Osteocyte (in vitro differentiated cells): Measurements from ENCODE around the gene TICRR. TPM values are rescaled to one million over a fixed set of nuclear protein-coding genes. Genes with fewer than 3 reads are reported as not detected.

ENCODE experiments used
- DNase-seq: peaks from one replicate; pipeline ENCODE4 v3.0.0; 2021; ENCODE audit warnings: mixed read lengths; ENCODE audit not compliant: unreplicated experiment; ENCODE audit errors: extremely low spot score
- H3K27ac Mint-ChIP-seq: one replicate; pipeline ENCODE4 v1.8.0; 2021; ENCODE audit warnings: mild to moderate bottlenecking, mixed read lengths; ENCODE audit not compliant: unreplicated experiment
- H3K27me3 Mint-ChIP-seq: one replicate; pipeline ENCODE4 v1.8.0; 2021; ENCODE audit warnings: mixed read lengths; ENCODE audit not compliant: unreplicated experiment
- H3K36me3 Mint-ChIP-seq: one replicate; pipeline ENCODE4 v1.8.0; 2021; ENCODE audit warnings: mixed read lengths; ENCODE audit not compliant: unreplicated experiment
- H3K4me1 Mint-ChIP-seq: one replicate; pipeline ENCODE4 v1.8.0; 2021; ENCODE audit warnings: mixed read lengths; ENCODE audit not compliant: unreplicated experiment
- H3K4me3 Mint-ChIP-seq: one replicate; pipeline ENCODE4 v1.8.0; 2021; ENCODE audit warnings: mild to moderate bottlenecking, moderate library complexity, mixed read lengths; ENCODE audit not compliant: unreplicated experiment
- H3K9me3 Mint-ChIP-seq: one replicate; pipeline ENCODE4 v1.8.0; 2021; ENCODE audit warnings: mixed read lengths; ENCODE audit not compliant: unreplicated experiment
- total RNA-seq: library from RNA; stranded (reverse); gene quantifications from 2 replicates; pipeline ENCODE4 v1.2.1, GENCODE V29; 2021
- TF ChIP-seq, protein P1 (sequence below): fragments of 200-600 bp; sonication (generic); IDR thresholded peaks from 2 replicates; pipeline ENCODE4 v1.5.0; 2021; ENCODE audit warnings: antibody characterized with exemption, mild to moderate bottlenecking, moderate library complexity

TICRR gene
- total RNA-seq, 1 donor from 2014 or later: 2.1 TPM

DNA sequence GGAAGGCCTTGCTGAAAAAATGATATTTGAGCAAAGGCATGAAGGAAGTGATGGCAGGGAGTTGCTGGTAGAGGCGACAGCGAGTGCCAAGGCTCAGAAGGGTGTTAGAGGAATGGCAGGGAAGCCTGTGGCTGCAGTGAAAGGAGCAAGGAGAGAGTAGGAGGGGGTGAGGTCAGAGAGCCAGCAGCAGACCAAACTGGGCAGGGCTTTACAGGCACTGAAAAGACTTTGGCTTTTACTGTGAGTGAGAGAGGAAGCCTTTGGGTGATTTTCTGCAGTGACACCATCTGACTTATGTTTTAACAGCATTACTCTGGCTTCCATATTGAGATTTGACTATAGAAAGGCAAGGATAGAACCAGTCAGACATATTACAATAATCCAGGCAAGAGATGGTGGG is 11.4 kb downstream of the TICRR start:
- no peak overlapping the region for H3K27ac Mint-ChIP-seq
- DNase-seq: no peak
- H3K4me1 Mint-ChIP-seq: peaks cover under 1% of the 10 kb centered on the region
- no peaks in the 10 kb centered on the region for H3K9me3 Mint-ChIP-seq
- H3K27me3 Mint-ChIP-seq: no peaks in the 10 kb centered on the region
- H3K36me3 Mint-ChIP-seq: no peaks in the 10 kb centered on the region
- H3K4me3 Mint-ChIP-seq: no peak overlapping the region
- TF ChIP-seq, protein P1, sequence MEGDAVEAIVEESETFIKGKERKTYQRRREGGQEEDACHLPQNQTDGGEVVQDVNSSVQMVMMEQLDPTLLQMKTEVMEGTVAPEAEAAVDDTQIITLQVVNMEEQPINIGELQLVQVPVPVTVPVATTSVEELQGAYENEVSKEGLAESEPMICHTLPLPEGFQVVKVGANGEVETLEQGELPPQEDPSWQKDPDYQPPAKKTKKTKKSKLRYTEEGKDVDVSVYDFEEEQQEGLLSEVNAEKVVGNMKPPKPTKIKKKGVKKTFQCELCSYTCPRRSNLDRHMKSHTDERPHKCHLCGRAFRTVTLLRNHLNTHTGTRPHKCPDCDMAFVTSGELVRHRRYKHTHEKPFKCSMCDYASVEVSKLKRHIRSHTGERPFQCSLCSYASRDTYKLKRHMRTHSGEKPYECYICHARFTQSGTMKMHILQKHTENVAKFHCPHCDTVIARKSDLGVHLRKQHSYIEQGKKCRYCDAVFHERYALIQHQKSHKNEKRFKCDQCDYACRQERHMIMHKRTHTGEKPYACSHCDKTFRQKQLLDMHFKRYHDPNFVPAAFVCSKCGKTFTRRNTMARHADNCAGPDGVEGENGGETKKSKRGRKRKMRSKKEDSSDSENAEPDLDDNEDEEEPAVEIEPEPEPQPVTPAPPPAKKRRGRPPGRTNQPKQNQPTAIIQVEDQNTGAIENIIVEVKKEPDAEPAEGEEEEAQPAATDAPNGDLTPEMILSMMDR: no peak

GRCh38 chr15:89587955-89588354 is 12.7 kb downstream of the TICRR start:
- Mint-ChIP-seq H3K4me1 (peaks cover 8% of the 10 kb centered on the region), H3K4me3 (no peak overlapping the region), H3K27ac (no peak overlapping the region), H3K9me3 (no peaks in the 10 kb centered on the region), H3K27me3 (no peaks in the 10 kb centered on the region), H3K36me3 (no peaks in the 10 kb centered on the region)
- DNase-seq: no peak
- TF ChIP-seq, protein P1: no peak

DNA sequence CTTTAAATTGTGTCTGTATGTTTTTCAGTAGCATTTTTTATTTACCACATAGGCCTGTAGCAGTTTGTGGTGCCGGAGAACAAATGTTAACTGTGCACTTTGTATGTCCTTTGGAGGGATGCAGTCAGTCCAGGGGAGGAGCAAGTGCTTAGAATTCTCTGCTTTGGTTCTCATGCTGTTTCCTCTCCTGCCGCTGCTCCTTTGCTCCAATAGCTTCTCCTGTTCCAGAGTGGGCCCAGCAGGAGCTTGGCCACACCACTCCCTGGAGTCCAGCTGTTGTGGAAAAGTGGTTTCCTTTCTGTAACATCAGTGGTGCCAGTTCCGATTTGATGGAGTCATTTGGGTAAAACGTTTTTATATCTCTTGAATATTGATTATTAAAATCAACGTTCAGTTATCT is 16.6 kb downstream of the TICRR start:
- no peaks in the 10 kb centered on the region for H3K9me3 Mint-ChIP-seq
- H3K27me3 Mint-ChIP-seq: no peaks in the 10 kb centered on the region
- H3K36me3 Mint-ChIP-seq: peaks cover 2% of the 10 kb centered on the region
- peak overlapping the region; percentile 3 for H3K4me3 Mint-ChIP-seq
- TF ChIP-seq, protein P1: no peak
- peaks cover 11% of the 10 kb centered on the region for H3K4me1 Mint-ChIP-seq
- no peak for DNase-seq
- H3K27ac Mint-ChIP-seq: peak overlapping the region; percentile 83

DNA sequence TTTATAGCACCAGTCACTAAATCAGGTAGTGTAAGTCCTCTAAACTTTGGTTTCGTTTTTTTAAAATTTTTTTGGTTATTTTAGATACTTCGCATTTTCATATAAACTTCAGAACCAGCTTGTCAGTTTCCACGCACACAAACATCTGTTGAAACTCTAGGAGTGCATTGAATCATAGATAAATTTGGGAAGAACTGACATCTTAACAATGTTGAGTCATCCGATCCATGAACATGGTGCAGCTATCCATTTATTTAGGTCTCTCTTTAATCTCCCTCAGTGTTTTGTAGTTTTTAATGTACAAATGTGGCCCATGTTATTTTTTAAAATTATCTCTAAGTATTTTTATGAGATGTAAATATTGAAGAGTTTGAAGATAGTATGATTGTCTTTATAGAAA is 17.7 kb downstream of the TICRR start:
- H3K27me3 Mint-ChIP-seq: no peaks in the 10 kb centered on the region
- no peak overlapping the region for H3K27ac Mint-ChIP-seq
- no peak for DNase-seq
- H3K36me3 Mint-ChIP-seq: peaks cover 4% of the 10 kb centered on the region
- no peak overlapping the region for H3K4me3 Mint-ChIP-seq
- H3K4me1 Mint-ChIP-seq: peaks cover 12% of the 10 kb centered on the region
- TF ChIP-seq, protein P1: no peak
- H3K9me3 Mint-ChIP-seq: peaks cover 3% of the 10 kb centered on the region

GRCh38 chr15:89599021-89599420 is 23.8 kb downstream of the TICRR start:
- no peaks in the 10 kb centered on the region for H3K27me3 Mint-ChIP-seq
- H3K36me3 Mint-ChIP-seq: peaks cover 4% of the 10 kb centered on the region
- TF ChIP-seq, protein P1: no peak
- H3K4me3 Mint-ChIP-seq: no peak overlapping the region
- no peak overlapping the region for H3K27ac Mint-ChIP-seq
- DNase-seq: no peak
- H3K9me3 Mint-ChIP-seq: peaks cover 3% of the 10 kb centered on the region
- peaks cover 4% of the 10 kb centered on the region for H3K4me1 Mint-ChIP-seq
